ENCODE measurements around the gene MAX.

GRCh38 chr14:65100922-65101541 lies 1.3 kb downstream of the MAX start:
- TF ChIP-seq ZNF274 (IDR thresholded peaks at IDR 0.05; ENCODE audit: low read length) (no peak), ZNF274 (tag by site-specific recombination; IDR thresholded peaks at IDR 0.05; ENCODE audit: borderline replicate concordance) (no peak), SETDB1 (IDR thresholded peaks at IDR 0.05; ENCODE audit: insufficient read length, low read length) (no peak), ZNF623 (tag by site-specific recombination; IDR thresholded peaks at IDR 0.05) (no peak), ZNF354C (tag by site-specific recombination; IDR thresholded peaks at IDR 0.05; ENCODE audit: borderline replicate concordance, low read depth) (no peak), ZNF140 (tag by site-specific recombination; IDR thresholded peaks at IDR 0.05) (no peak)
- TF ChIP-seq, protein P1, sequence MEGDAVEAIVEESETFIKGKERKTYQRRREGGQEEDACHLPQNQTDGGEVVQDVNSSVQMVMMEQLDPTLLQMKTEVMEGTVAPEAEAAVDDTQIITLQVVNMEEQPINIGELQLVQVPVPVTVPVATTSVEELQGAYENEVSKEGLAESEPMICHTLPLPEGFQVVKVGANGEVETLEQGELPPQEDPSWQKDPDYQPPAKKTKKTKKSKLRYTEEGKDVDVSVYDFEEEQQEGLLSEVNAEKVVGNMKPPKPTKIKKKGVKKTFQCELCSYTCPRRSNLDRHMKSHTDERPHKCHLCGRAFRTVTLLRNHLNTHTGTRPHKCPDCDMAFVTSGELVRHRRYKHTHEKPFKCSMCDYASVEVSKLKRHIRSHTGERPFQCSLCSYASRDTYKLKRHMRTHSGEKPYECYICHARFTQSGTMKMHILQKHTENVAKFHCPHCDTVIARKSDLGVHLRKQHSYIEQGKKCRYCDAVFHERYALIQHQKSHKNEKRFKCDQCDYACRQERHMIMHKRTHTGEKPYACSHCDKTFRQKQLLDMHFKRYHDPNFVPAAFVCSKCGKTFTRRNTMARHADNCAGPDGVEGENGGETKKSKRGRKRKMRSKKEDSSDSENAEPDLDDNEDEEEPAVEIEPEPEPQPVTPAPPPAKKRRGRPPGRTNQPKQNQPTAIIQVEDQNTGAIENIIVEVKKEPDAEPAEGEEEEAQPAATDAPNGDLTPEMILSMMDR (tag by site-specific recombination; IDR thresholded peaks at IDR 0.05) = no peak
- TF ChIP-seq, protein P2, sequence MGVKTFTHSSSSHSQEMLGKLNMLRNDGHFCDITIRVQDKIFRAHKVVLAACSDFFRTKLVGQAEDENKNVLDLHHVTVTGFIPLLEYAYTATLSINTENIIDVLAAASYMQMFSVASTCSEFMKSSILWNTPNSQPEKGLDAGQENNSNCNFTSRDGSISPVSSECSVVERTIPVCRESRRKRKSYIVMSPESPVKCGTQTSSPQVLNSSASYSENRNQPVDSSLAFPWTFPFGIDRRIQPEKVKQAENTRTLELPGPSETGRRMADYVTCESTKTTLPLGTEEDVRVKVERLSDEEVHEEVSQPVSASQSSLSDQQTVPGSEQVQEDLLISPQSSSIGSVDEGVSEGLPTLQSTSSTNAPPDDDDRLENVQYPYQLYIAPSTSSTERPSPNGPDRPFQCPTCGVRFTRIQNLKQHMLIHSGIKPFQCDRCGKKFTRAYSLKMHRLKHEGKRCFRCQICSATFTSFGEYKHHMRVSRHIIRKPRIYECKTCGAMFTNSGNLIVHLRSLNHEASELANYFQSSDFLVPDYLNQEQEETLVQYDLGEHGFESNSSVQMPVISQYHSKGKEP (tag by site-specific recombination; IDR thresholded peaks at IDR 0.05) = no peak
